ENCODE measurements around the gene BRD8.

BRD8 gene

GRCh38 chr5:138140268-138140667 is 38.2 kb downstream of the BRD8 start:
- H3K4ac ChIP-seq (ENCODE audit: low read depth, low read length): no peak overlapping the region
- no peaks in the 10 kb centered on the region for H3K27me3 ChIP-seq (ENCODE audit: insufficient read depth, low read length)
- H3K18ac ChIP-seq (ENCODE audit: low read length): no peak overlapping the region
- no peak overlapping the region for H2BK12ac ChIP-seq (ENCODE audit: low read length)
- H2BK120ac ChIP-seq (ENCODE audit: insufficient read depth, low read length, poor library complexity): no peak overlapping the region
- no peak overlapping the region for H3K14ac ChIP-seq (ENCODE audit: low read length)
- H3K27ac ChIP-seq (ENCODE audit: low read depth, low read length): no peak overlapping the region
- H2AFZ ChIP-seq (ENCODE audit: insufficient read depth, low read length, poor library complexity): no peak overlapping the region
- H3K79me1 ChIP-seq (ENCODE audit: low read length): no peaks in the 10 kb centered on the region
- DNase-seq: no peak
- no peaks in the 10 kb centered on the region for H3K79me2 ChIP-seq (ENCODE audit: control insufficient read depth, insufficient read depth, low read length, poor library complexity)
- no peak overlapping the region for H3K9ac ChIP-seq (ENCODE audit: low read length)
- H4K91ac ChIP-seq (ENCODE audit: low read depth, low read length): no peak overlapping the region
- no CpG with 5 or more reads among the region's 4 CpGs for WGBS (ENCODE audit: extremely low coverage, insufficient coverage, insufficient read length)
- no peak overlapping the region for H3K4me2 ChIP-seq (ENCODE audit: low read length)
- no peaks in the 10 kb centered on the region for H3K9me3 ChIP-seq (ENCODE audit: insufficient read depth, low read depth, low read length)
- H3K4me3 ChIP-seq (ENCODE audit: low read depth, low read length): no peak overlapping the region
- H3K36me3 ChIP-seq (ENCODE audit: control insufficient read depth in 1 of 2, insufficient read depth in 2 of 2, low read length in 2 of 2): no peaks in the 10 kb centered on the region
- no peaks in the 10 kb centered on the region for H3K4me1 ChIP-seq (ENCODE audit: control insufficient read depth in 1 of 2, insufficient read depth in 2 of 2, low read length in 2 of 2)
- no peak overlapping the region for H2BK5ac ChIP-seq (ENCODE audit: low read depth, low read length, poor library complexity)
- H4K12ac ChIP-seq (ENCODE audit: low read depth, low read length): no peak overlapping the region
- no peak overlapping the region for H4K8ac ChIP-seq (ENCODE audit: low read depth, low read length)
- no peak overlapping the region for H2AK5ac ChIP-seq (ENCODE audit: low read length)
- H3K23ac ChIP-seq (ENCODE audit: low read length): no peak overlapping the region

- H3K27me3 ChIP-seq (ENCODE audit: insufficient read depth, low read length): no peaks in the 10 kb centered on the region
- WGBS (ENCODE audit: extremely low coverage, insufficient coverage, insufficient read length): no CpG with 5 or more reads among the region's 3 CpGs
These were observed 38.7 kb downstream of the BRD8 start for GRCh38 chr5:138139781-138140090.

GRCh38 chr5:138138949-138139780 is 39.3 kb downstream of the BRD8 start, which contains the start of gene NME5:
NME5 (minus strand) TSS chr5:138139428; CDS start chr5:138138780, 648 bp downstream.
- Histone ChIP-seq H3K23ac (ENCODE audit: low read length) (no peak within 1 kb of the TSS), H3K27me3 (ENCODE audit: insufficient read depth, low read length) (no peaks in the 10 kb centered on the region), H3K9ac (ENCODE audit: low read length) (no peak within 1 kb of the TSS), H2AFZ (ENCODE audit: insufficient read depth, low read length, poor library complexity) (peak within 1 kb of the TSS; percentile 59), H3K9me3 (ENCODE audit: insufficient read depth, low read depth, low read length) (no peaks in the 10 kb centered on the region), H3K4me2 (ENCODE audit: low read length) (peak within 1 kb of the TSS; percentile 85), H2AK5ac (ENCODE audit: low read length) (no peak within 1 kb of the TSS), H3K4me3 (ENCODE audit: low read depth, low read length) (peak within 1 kb of the TSS; percentile 70), H3K79me1 (ENCODE audit: low read length) (no peaks in the 10 kb centered on the region), H4K8ac (ENCODE audit: low read depth, low read length) (no peak within 1 kb of the TSS), H3K18ac (ENCODE audit: low read length) (no peak within 1 kb of the TSS), H3K79me2 (ENCODE audit: control insufficient read depth, insufficient read depth, low read length, poor library complexity) (no peaks in the 10 kb centered on the region), H3K36me3 (ENCODE audit: control insufficient read depth in 1 of 2, insufficient read depth in 2 of 2, low read length in 2 of 2) (no peaks in the 10 kb centered on the region), H3K4ac (ENCODE audit: low read depth, low read length) (no peak within 1 kb of the TSS), H2BK5ac (ENCODE audit: low read depth, low read length, poor library complexity) (no peak within 1 kb of the TSS), H4K91ac (ENCODE audit: low read depth, low read length) (no peak within 1 kb of the TSS), H2BK12ac (ENCODE audit: low read length) (no peak within 1 kb of the TSS), H4K12ac (ENCODE audit: low read depth, low read length) (no peak within 1 kb of the TSS), H3K27ac (ENCODE audit: low read depth, low read length) (no peak within 1 kb of the TSS), H3K14ac (ENCODE audit: low read length) (no peak within 1 kb of the TSS), H2BK120ac (ENCODE audit: insufficient read depth, low read length, poor library complexity) (no peak within 1 kb of the TSS), H3K4me1 (ENCODE audit: control insufficient read depth in 1 of 2, insufficient read depth in 2 of 2, low read length in 2 of 2) (no peaks in the 10 kb centered on the region)
- peak in 1 of 2 donors; percentile 7 for DNase-seq
- WGBS (ENCODE audit: extremely low coverage, insufficient coverage, insufficient read length): no CpG with 5 or more reads among the region's 31 CpGs

More at GRCh38 chr5:138139781-138140090, 38.7 kb downstream of the BRD8 start:
- no peaks in the 10 kb centered on the region for H3K79me2 ChIP-seq (ENCODE audit: control insufficient read depth, insufficient read depth, low read length, poor library complexity)
- H4K12ac ChIP-seq (ENCODE audit: low read depth, low read length): no peak overlapping the region
- no peak overlapping the region for H3K18ac ChIP-seq (ENCODE audit: low read length)
- H3K79me1 ChIP-seq (ENCODE audit: low read length): no peaks in the 10 kb centered on the region
- no peak overlapping the region for H3K14ac ChIP-seq (ENCODE audit: low read length)
- no peaks in the 10 kb centered on the region for H3K36me3 ChIP-seq (ENCODE audit: control insufficient read depth in 1 of 2, insufficient read depth in 2 of 2, low read length in 2 of 2)
- H3K23ac ChIP-seq (ENCODE audit: low read length): no peak overlapping the region
- H2AFZ ChIP-seq (ENCODE audit: insufficient read depth, low read length, poor library complexity): no peak overlapping the region
- DNase-seq: no peak
- H3K9me3 ChIP-seq (ENCODE audit: insufficient read depth, low read depth, low read length): no peaks in the 10 kb centered on the region
- H2AK5ac ChIP-seq (ENCODE audit: low read length): no peak overlapping the region
- no peak overlapping the region for H3K9ac ChIP-seq (ENCODE audit: low read length)
- H2BK5ac ChIP-seq (ENCODE audit: low read depth, low read length, poor library complexity): no peak overlapping the region
- no peak overlapping the region for H3K4me2 ChIP-seq (ENCODE audit: low read length)
- H3K4me3 ChIP-seq (ENCODE audit: low read depth, low read length): no peak overlapping the region
- H3K27ac ChIP-seq (ENCODE audit: low read depth, low read length): no peak overlapping the region
- no peak overlapping the region for H2BK12ac ChIP-seq (ENCODE audit: low read length)
- H4K91ac ChIP-seq (ENCODE audit: low read depth, low read length): no peak overlapping the region
- H3K4ac ChIP-seq (ENCODE audit: low read depth, low read length): no peak overlapping the region
- H4K8ac ChIP-seq (ENCODE audit: low read depth, low read length): no peak overlapping the region
- no peaks in the 10 kb centered on the region for H3K4me1 ChIP-seq (ENCODE audit: control insufficient read depth in 1 of 2, insufficient read depth in 2 of 2, low read length in 2 of 2)
- H2BK120ac ChIP-seq (ENCODE audit: insufficient read depth, low read length, poor library complexity): no peak overlapping the region

- H4K12ac ChIP-seq (ENCODE audit: low read depth, low read length): no peak overlapping the region
- H3K4me2 ChIP-seq (ENCODE audit: low read length): no peak overlapping the region
- no peaks in the 10 kb centered on the region for H3K9me3 ChIP-seq (ENCODE audit: insufficient read depth, low read depth, low read length)
- H3K23ac ChIP-seq (ENCODE audit: low read length): no peak overlapping the region
- no peak overlapping the region for H3K9ac ChIP-seq (ENCODE audit: low read length)
- H2BK120ac ChIP-seq (ENCODE audit: insufficient read depth, low read length, poor library complexity): no peak overlapping the region
- no peaks in the 10 kb centered on the region for H3K79me2 ChIP-seq (ENCODE audit: control insufficient read depth, insufficient read depth, low read length, poor library complexity)
- H3K4ac ChIP-seq (ENCODE audit: low read depth, low read length): no peak overlapping the region
- no peak overlapping the region for H2AK5ac ChIP-seq (ENCODE audit: low read length)
- DNase-seq: no peak
- WGBS (ENCODE audit: extremely low coverage, insufficient coverage, insufficient read length): no CpG with 5 or more reads among the region's 7 CpGs
- no peak overlapping the region for H2BK12ac ChIP-seq (ENCODE audit: low read length)
- H2BK5ac ChIP-seq (ENCODE audit: low read depth, low read length, poor library complexity): no peak overlapping the region
- no peak overlapping the region for H2AFZ ChIP-seq (ENCODE audit: insufficient read depth, low read length, poor library complexity)
- H3K36me3 ChIP-seq (ENCODE audit: control insufficient read depth in 1 of 2, insufficient read depth in 2 of 2, low read length in 2 of 2): no peaks in the 10 kb centered on the region
- H3K18ac ChIP-seq (ENCODE audit: low read length): no peak overlapping the region
- H3K27me3 ChIP-seq (ENCODE audit: insufficient read depth, low read length): no peaks in the 10 kb centered on the region
- H3K79me1 ChIP-seq (ENCODE audit: low read length): no peaks in the 10 kb centered on the region
- no peaks in the 10 kb centered on the region for H3K4me1 ChIP-seq (ENCODE audit: control insufficient read depth in 1 of 2, insufficient read depth in 2 of 2, low read length in 2 of 2)
- H3K4me3 ChIP-seq (ENCODE audit: low read depth, low read length): no peak overlapping the region
- no peak overlapping the region for H3K27ac ChIP-seq (ENCODE audit: low read depth, low read length)
- no peak overlapping the region for H4K8ac ChIP-seq (ENCODE audit: low read depth, low read length)
- no peak overlapping the region for H4K91ac ChIP-seq (ENCODE audit: low read depth, low read length)
- no peak overlapping the region for H3K14ac ChIP-seq (ENCODE audit: low read length)
These were observed 45.9 kb downstream of the BRD8 start for GRCh38 chr5:138132543-138132942.

Data from trophoblast cell (in vitro differentiated cells and primary cell).